BJ (cell line): ENCODE data around the gene SOCS3. TPM values are rescaled to one million over a fixed set of nuclear protein-coding genes. Genes with fewer than 3 reads are reported as not detected.
A peak's percentile ranks its signal among the peaks of the same experiment; 100 is the strongest.

ENCODE experiments used
- CTCF ChIA-PET: fragments of 350-600 bp; formaldehyde crosslinking; extraction: SDS; loops from one replicate; lab custom pipeline; 2021; ENCODE audit warnings: antibody characterized with exemption, inconsistent platforms; lab: Yijun Ruan, JAX
- POLR2A ChIA-PET: fragments of 300-600 bp; sonication (Branson Sonifier 250); formaldehyde crosslinking; extraction: SDS; loops from one replicate; lab custom pipeline; 2021; ENCODE audit warnings: antibody characterized with exemption; lab: Charles Lee
- DNase-seq: peaks from one replicate; pipeline ENCODE4 v3.0.0-alpha.2; 2011; ENCODE audit warnings: low read depth
- H3K27me3 ChIP-seq: 2 replicates; pipeline ENCODE4 v1.6.0; 2011; ENCODE audit warnings: low read length; ENCODE audit not compliant: control insufficient read depth, insufficient read depth
- H3K36me3 ChIP-seq: 2 replicates; pipeline ENCODE4 v1.5.1; 2011; ENCODE audit warnings: low read length; ENCODE audit not compliant: control insufficient read depth, insufficient read depth
- H3K4me3 ChIP-seq: 2 replicates; pipeline ENCODE4 v1.5.1; 2011; ENCODE audit warnings: low read depth, mild to moderate bottlenecking, control low read depth, low read length
- polyA plus RNA-seq: library from polyadenylated mRNA; depleted of rRNA; stranded (reverse); fragments of >200 nt; gene quantifications from 2 replicates; pipeline ENCODE4 v1.2.3, GENCODE V29; 2011
- TF ChIP-seq, protein P1 (sequence below): IDR thresholded peaks from 2 replicates; pipeline ENCODE4 v1.5.1; 2011; ENCODE audit warnings: low read depth, mild to moderate bottlenecking, control low read depth, inconsistent platforms, low read length, moderate library complexity; ENCODE audit not compliant: insufficient read depth

SOCS3 gene
- polyA plus RNA-seq, 1 experiment, result 26.4 TPM

DNA sequence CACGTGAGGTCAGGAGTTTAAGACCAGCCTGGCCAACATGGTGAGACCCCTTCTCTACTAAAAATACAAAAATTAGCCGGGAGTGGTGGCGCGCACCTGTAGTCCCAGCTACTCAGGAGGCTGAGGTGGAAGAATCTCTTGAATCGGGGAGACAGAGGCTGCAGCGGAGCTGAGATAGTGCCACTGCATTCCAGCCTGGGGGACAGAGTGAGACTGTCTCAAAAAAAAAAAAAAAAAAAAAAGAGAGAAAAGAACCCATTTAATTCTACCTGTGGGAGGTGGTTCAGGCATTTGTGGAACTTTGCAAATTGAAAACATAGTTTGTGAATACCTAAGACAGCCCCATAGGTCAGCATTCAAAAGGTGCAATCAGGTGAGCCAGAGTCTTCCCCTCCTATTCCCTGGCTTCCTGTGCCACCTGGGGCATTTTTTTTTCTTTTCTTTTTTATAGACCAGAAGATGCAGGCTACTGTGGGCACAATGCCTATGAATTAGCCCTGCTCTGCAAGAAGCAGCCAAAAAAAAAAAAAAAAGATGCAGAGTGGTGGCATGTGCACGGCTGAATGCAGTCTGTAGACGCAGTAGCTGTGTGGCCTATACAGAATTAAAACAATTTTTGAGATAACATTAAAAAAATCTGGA, 9.1 kb upstream of the SOCS3 start:
- TF ChIP-seq, protein P1, sequence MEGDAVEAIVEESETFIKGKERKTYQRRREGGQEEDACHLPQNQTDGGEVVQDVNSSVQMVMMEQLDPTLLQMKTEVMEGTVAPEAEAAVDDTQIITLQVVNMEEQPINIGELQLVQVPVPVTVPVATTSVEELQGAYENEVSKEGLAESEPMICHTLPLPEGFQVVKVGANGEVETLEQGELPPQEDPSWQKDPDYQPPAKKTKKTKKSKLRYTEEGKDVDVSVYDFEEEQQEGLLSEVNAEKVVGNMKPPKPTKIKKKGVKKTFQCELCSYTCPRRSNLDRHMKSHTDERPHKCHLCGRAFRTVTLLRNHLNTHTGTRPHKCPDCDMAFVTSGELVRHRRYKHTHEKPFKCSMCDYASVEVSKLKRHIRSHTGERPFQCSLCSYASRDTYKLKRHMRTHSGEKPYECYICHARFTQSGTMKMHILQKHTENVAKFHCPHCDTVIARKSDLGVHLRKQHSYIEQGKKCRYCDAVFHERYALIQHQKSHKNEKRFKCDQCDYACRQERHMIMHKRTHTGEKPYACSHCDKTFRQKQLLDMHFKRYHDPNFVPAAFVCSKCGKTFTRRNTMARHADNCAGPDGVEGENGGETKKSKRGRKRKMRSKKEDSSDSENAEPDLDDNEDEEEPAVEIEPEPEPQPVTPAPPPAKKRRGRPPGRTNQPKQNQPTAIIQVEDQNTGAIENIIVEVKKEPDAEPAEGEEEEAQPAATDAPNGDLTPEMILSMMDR, result no peak
- ChIA-PET POLR2A (no interaction called here), CTCF (interaction anchor here (0.5 to 14.0 kb wide), 3 partner anchors 21 to 53 kb away, joined by 5 to 273 read pairs (median 9); no protein-coding TSS in a partner anchor)
- DNase-seq, result no peak
- Histone ChIP-seq H3K36me3 (no peaks in the 10 kb centered on the region), H3K27me3 (no peaks in the 10 kb centered on the region), H3K4me3 (no peak overlapping the region)

DNA sequence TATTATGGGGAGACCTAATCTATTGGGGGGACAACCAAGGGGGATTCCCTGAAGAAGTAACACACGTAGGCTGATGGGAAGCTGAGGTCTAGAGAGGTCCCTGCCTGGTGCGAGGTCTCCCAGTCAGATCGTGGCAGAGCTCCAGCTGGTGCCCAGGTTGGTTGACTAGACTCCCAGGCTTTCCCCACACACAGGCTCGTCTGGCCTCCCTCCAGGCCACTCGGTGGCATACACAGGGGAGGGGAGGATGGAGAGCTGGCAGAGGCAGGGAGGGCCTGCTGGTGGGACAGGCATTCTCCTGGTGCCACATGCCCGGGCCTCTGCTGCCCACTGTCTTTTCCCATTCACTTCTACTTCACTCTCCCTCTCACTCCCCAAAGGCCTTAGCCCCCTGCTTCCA, 8.5 kb upstream of the SOCS3 start:
- ChIA-PET POLR2A (interaction anchor here (0.6 kb wide), 1 partner anchor 78 kb away, joined by 4 read pairs; no protein-coding TSS in a partner anchor), CTCF (interaction anchor here (0.5 to 14.0 kb wide), 2 partner anchors 22 to 53 kb away, joined by 5 to 273 read pairs; no protein-coding TSS in a partner anchor)
- DNase-seq, result no peak
- H3K4me3 ChIP-seq, result no peak overlapping the region
- TF ChIP-seq, protein P1, result no peak
- no peaks in the 10 kb centered on the region for H3K36me3 ChIP-seq
- no peaks in the 10 kb centered on the region for H3K27me3 ChIP-seq

DNA sequence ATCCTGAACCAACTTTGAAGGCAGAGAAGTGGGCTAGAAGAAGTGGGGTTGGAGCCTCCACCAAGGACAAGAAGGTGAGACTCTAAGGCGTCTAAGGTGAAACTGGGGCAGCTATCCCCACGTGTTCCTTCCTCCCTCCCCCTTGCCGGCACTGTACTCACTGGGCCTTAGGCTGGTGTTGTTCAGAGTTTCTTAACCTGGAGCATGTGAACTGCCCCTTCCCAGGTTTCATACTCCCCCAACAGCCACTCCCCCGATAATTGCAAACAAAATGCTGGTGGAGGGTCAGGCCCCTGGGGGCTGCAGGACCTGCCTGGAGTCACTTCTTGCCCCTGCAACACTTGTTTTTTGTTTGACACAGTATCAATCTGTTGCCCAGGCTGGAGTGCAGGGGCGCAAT, 7.3 kb upstream of the SOCS3 start:
- TF ChIP-seq, protein P1, result no peak
- ChIA-PET POLR2A (no interaction called here), CTCF (interaction anchor here (1.7 to 14.0 kb wide), 3 partner anchors 25 to 83 kb away, joined by 3 to 273 read pairs (median 4); no protein-coding TSS in a partner anchor)
- H3K36me3 ChIP-seq, result no peaks in the 10 kb centered on the region
- no peaks in the 10 kb centered on the region for H3K27me3 ChIP-seq
- no peak overlapping the region for H3K4me3 ChIP-seq
- DNase-seq, result no peak

DNA sequence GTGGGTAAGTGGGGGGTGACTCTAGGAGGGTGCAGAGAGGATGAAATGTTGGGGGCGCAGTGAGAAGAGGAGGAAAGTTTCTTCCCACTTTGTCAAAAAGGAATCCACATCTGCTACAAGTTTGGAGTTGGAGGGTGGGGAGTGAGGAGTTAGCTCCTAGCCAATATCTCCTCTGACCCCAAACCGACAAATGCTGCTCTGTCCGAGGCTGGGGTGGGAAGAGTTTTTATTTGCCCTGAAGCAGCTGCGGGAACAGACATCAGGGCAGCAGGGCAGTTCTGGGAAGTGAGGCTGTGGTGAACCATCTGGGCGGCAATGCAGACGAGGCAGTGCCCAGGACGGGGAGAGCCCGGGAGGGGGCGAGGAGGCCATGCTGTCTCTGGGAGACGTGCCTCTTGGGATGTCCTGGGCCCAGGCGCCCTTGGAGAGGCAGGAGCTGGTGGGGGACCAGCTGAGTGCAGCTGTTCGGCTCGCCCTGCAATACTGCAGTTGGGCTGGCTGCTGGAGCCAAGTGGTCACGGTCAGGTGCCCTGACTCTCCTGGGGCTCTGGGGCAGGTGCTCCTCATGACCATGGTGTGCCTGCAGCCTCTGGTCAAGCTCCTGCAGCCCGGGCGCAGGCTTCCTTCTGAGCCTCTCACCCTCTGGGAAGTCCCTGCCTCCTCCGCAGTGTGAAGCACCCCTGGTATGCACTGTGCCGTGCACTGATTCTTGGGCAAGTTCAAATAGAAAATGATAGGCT, 6.4 kb upstream of the SOCS3 start:
- H3K36me3 ChIP-seq, result no peaks in the 10 kb centered on the region
- TF ChIP-seq, protein P1, result no peak
- ChIA-PET CTCF (interaction anchor here (0.8 to 14.0 kb wide), 6 partner anchors 9 to 115 kb away, joined by 3 to 273 read pairs (median 4); no protein-coding TSS in a partner anchor), POLR2A (interaction anchor here (0.5 kb wide), 1 partner anchor 49 kb away, joined by 3 read pairs; no protein-coding TSS in a partner anchor)
- DNase-seq, result no peak
- no peak overlapping the region for H3K4me3 ChIP-seq
- H3K27me3 ChIP-seq, result no peaks in the 10 kb centered on the region

DNA sequence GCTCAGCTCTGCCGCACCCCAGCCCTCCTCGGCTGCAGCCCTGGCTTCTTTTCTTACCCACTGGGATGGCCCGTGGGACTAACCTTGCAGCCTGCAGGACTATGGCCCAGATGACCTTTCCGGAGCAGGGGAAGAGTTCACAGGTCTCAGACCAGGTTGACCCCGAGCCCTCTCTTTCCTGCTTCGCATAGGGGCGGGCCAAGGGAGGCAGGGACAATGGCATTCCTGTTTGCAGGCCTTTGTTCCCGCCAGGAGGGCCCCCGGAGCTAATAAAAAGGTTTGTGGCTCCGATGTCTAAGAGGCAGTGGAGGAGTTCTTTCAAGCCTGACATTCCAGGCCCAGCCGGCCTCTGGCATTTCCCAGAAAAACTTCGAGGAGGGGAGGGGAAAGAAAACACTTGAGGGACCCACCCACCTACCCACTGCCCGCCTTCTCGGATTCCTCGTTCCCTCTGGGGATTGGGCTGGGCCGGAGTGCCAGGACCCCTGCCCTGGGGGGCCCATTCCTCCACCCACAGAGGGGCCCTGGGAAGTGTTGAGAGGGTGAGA, 5.8 kb upstream of the SOCS3 start:
- CTCF ChIA-PET, result interaction anchor here (0.8 to 14.0 kb wide), 6 partner anchors 10 to 115 kb away, joined by 3 to 273 read pairs (median 4); no protein-coding TSS in a partner anchor
- Histone ChIP-seq H3K4me3 (no peak overlapping the region), H3K36me3 (no peaks in the 10 kb centered on the region), H3K27me3 (no peaks in the 10 kb centered on the region)
- POLR2A ChIA-PET, result no interaction called here
- DNase-seq, result no peak
- TF ChIP-seq, protein P1, result peak; percentile 1; the same call in 1 of the 2 replicates
